ENCODE data around the gene EVI5L.

DNA sequence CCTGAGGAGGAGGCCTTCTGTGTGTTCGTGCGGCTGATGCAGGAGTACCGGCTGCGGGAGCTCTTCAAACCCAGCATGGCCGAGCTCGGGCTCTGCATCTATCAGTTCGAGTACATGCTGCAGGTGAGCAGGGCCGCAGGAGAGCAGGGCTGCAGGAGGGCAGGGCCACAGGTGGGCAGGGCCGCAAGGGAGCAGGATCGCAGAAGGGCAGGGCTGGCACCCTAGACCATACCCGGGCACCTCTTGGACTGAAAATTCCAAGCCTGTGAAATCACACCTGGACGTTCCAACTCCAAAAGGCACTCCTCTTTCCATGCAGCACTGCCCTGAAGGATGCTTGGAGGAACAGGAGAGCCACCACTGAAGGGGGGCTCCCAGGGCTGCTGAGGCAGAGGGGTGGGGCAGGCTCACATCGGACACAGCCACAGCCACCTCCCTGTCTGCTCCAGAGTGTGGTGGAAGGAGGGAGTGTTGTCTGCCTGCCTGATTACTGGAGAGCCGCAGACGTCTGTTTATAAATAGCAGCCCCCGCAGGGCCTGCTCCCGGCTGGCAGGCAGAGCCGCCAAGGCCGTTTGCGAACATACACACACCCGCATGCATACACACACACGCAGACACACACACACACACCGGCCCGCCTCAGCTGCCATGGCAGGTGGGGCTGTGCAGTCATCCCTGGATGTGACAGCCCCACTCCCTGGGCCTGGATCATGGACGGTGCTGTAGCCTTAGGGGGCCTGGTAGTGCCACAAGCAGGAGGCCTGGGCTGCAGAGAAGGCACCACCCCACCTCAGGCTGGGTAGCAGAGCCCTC, 20.2 kb downstream of the EVI5L start:
- TF ChIP-seq, protein P1, sequence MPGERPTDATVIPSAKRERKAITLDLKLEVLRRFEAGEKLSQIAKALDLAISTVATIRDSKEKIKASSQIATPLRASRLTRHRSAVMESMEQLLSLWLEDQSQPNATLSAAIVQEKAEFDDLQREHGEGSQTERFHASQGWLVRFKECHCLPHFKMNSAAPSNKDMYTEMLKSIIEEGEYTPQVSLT (CRISPR knock-in tag; IDR thresholded peaks at IDR 0.05; ENCODE audit: borderline replicate concordance, low read depth), result no peak
- no peak for TF ChIP-seq JUN (CRISPR knock-in tag; IDR thresholded peaks at IDR 0.05)
- TF ChIP-seq ZNF558 (CRISPR knock-in tag; IDR thresholded peaks at IDR 0.05; ENCODE audit: borderline replicate concordance), result no peak
- TF ChIP-seq, protein P2, sequence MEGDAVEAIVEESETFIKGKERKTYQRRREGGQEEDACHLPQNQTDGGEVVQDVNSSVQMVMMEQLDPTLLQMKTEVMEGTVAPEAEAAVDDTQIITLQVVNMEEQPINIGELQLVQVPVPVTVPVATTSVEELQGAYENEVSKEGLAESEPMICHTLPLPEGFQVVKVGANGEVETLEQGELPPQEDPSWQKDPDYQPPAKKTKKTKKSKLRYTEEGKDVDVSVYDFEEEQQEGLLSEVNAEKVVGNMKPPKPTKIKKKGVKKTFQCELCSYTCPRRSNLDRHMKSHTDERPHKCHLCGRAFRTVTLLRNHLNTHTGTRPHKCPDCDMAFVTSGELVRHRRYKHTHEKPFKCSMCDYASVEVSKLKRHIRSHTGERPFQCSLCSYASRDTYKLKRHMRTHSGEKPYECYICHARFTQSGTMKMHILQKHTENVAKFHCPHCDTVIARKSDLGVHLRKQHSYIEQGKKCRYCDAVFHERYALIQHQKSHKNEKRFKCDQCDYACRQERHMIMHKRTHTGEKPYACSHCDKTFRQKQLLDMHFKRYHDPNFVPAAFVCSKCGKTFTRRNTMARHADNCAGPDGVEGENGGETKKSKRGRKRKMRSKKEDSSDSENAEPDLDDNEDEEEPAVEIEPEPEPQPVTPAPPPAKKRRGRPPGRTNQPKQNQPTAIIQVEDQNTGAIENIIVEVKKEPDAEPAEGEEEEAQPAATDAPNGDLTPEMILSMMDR (CRISPR knock-in tag; IDR thresholded peaks at IDR 0.05), result no peak
- no peak for TF ChIP-seq POLR2A (IDR thresholded peaks at IDR 0.05; ENCODE audit: insufficient read depth in 1 of 2, low read depth in 2 of 2, low read length in 2 of 2)
